Measurements from ENCODE around the gene ADAM11. TPM values are rescaled to one million over a fixed set of nuclear protein-coding genes. Genes with fewer than 3 reads are reported as not detected.

The ADAM11 gene
- total and polyA plus RNA-seq, 2 of the 13 experiments (the other 11 are each of a cell fraction or from before 2014, with no cell fraction given), result 0.38 to 0.91 TPM

GRCh38 chr17:44775136-44775837 is 16.5 kb downstream of the ADAM11 start (continued):
- TF ChIP-seq ZNF512B (CRISPR knock-in tag; IDR thresholded peaks at IDR 0.05; ENCODE audit: borderline replicate concordance) (peak; percentile 82; the same call in 1 of the 2 replicates), SALL2 (CRISPR knock-in tag; IDR thresholded peaks at IDR 0.05) (peak; percentile 4; the same call in 1 of the 2 replicates), ZNF781 (CRISPR knock-in tag; IDR thresholded peaks at IDR 0.05; ENCODE audit: borderline replicate concordance, not compliant biosample characterization) (no peak), ZSCAN9 (CRISPR knock-in tag; IDR thresholded peaks at IDR 0.05; ENCODE audit: borderline replicate concordance) (no peak), HHEX (CRISPR knock-in tag; IDR thresholded peaks at IDR 0.05) (no peak), YEATS2 (CRISPR knock-in tag; IDR thresholded peaks at IDR 0.05; ENCODE audit: borderline replicate concordance) (no peak; the same call in 1 of the 2 replicates), NFKBIZ (CRISPR knock-in tag; IDR thresholded peaks at IDR 0.05) (0 out of 2 replicates have a peak, but pooled peaks have one; percentile 7), ZNF570 (CRISPR knock-in tag; IDR thresholded peaks at IDR 0.05; ENCODE audit: borderline replicate concordance) (no peak), MXD4 (CRISPR knock-in tag; IDR thresholded peaks at IDR 0.05) (peak; percentile 72; the same call in 1 of the 2 replicates), GPBP1L1 (CRISPR knock-in tag; IDR thresholded peaks at IDR 0.05) (no peak), PHF21A (CRISPR knock-in tag; IDR thresholded peaks at IDR 0.05) (no peak), ZNF652 (CRISPR knock-in tag; IDR thresholded peaks at IDR 0.05; ENCODE audit: borderline replicate concordance, low read depth) (no peak), U2AF2 (IDR thresholded peaks at IDR 0.05; ENCODE audit: low read depth, low read length) (no peak), ZNF124 (CRISPR knock-in tag; IDR thresholded peaks at IDR 0.05) (peak; percentile 10; the same call in 1 of the 2 replicates), ZEB1 (IDR thresholded peaks at IDR 0.05; ENCODE audit: insufficient replicate concordance, low read depth) (peak; percentile 59), REXO4 (CRISPR knock-in tag; IDR thresholded peaks at IDR 0.05; ENCODE audit: borderline replicate concordance) (peak; percentile 93), PCBP2 (optimal IDR thresholded peaks at IDR 0.05; ENCODE audit: low read depth, low read length, poor library complexity, severe bottlenecking) (no peak), ZNF790 (CRISPR knock-in tag; IDR thresholded peaks at IDR 0.05; ENCODE audit: borderline replicate concordance) (no peak), ZNF879 (CRISPR knock-in tag; IDR thresholded peaks at IDR 0.05) (no peak; the same call in 1 of the 2 replicates)
- TF ChIP-seq, protein P1, sequence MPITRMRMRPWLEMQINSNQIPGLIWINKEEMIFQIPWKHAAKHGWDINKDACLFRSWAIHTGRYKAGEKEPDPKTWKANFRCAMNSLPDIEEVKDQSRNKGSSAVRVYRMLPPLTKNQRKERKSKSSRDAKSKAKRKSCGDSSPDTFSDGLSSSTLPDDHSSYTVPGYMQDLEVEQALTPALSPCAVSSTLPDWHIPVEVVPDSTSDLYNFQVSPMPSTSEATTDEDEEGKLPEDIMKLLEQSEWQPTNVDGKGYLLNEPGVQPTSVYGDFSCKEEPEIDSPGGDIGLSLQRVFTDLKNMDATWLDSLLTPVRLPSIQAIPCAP (CRISPR knock-in tag; IDR thresholded peaks at IDR 0.05; ENCODE audit: low read depth), result 0 out of 2 replicates have a peak, but pooled peaks have one; percentile 63
- TF ChIP-seq, protein P2, sequence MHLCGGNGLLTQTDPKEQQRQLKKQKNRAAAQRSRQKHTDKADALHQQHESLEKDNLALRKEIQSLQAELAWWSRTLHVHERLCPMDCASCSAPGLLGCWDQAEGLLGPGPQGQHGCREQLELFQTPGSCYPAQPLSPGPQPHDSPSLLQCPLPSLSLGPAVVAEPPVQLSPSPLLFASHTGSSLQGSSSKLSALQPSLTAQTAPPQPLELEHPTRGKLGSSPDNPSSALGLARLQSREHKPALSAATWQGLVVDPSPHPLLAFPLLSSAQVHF (CRISPR knock-in tag; IDR thresholded peaks at IDR 0.05), result peak; percentile 87; the same call in 1 of the 2 replicates
- TF ChIP-seq, protein P3, sequence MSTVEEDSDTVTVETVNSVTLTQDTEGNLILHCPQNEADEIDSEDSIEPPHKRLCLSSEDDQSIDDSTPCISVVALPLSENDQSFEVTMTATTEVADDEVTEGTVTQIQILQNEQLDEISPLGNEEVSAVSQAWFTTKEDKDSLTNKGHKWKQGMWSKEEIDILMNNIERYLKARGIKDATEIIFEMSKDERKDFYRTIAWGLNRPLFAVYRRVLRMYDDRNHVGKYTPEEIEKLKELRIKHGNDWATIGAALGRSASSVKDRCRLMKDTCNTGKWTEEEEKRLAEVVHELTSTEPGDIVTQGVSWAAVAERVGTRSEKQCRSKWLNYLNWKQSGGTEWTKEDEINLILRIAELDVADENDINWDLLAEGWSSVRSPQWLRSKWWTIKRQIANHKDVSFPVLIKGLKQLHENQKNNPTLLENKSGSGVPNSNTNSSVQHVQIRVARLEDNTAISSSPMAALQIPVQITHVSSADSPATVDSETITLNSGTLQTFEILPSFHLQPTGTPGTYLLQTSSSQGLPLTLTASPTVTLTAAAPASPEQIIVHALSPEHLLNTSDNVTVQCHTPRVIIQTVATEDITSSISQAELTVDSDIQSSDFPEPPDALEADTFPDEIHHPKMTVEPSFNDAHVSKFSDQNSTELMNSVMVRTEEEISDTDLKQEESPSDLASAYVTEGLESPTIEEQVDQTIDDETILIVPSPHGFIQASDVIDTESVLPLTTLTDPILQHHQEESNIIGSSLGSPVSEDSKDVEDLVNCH (CRISPR knock-in tag; IDR thresholded peaks at IDR 0.05), result no peak; the same call in 1 of the 2 replicates
